ENCODE measurements around the gene PANX2.

PANX2 gene

DNA sequence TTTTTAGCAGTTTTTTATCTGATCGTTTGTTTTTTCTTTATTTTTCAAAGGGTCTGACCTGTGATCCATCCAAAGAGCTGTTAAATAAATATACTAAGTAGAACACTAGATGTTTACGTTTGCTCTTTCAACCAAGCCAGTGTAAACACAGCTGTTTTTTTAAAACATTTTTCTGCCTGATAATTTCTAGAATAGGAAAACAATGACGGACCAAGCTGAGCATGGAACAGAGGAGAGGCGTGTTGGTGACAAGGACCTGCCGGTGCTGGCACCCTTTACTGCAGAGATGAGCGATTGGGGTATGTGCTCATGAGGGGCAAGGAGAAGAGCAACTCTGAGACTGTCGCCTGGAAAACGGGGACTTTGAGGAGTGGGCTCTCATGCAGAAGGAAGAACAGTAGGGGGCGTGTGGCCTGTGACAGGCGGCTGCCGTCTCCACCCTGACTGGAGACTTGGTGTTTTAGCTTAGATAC lies 28.6 kb upstream of the PANX2 start:
- Histone ChIP-seq H3K9me3 (ENCODE audit: severe bottlenecking) (no peaks in the 10 kb centered on the region), H3K4me1 (ENCODE audit: insufficient read depth, poor library complexity, severe bottlenecking) (no peaks in the 10 kb centered on the region), H3K27ac (ENCODE audit: poor library complexity, severe bottlenecking) (no peak overlapping the region), H3K27me3 (ENCODE audit: insufficient read depth, poor library complexity, severe bottlenecking) (no peaks in the 10 kb centered on the region), H3K36me3 (ENCODE audit: low read depth) (no peaks in the 10 kb centered on the region), H3K4me3 (ENCODE audit: severe bottlenecking) (no peak overlapping the region)
- DNase-seq (ENCODE audit: low spot score), result no peak
- TF ChIP-seq, protein P1, sequence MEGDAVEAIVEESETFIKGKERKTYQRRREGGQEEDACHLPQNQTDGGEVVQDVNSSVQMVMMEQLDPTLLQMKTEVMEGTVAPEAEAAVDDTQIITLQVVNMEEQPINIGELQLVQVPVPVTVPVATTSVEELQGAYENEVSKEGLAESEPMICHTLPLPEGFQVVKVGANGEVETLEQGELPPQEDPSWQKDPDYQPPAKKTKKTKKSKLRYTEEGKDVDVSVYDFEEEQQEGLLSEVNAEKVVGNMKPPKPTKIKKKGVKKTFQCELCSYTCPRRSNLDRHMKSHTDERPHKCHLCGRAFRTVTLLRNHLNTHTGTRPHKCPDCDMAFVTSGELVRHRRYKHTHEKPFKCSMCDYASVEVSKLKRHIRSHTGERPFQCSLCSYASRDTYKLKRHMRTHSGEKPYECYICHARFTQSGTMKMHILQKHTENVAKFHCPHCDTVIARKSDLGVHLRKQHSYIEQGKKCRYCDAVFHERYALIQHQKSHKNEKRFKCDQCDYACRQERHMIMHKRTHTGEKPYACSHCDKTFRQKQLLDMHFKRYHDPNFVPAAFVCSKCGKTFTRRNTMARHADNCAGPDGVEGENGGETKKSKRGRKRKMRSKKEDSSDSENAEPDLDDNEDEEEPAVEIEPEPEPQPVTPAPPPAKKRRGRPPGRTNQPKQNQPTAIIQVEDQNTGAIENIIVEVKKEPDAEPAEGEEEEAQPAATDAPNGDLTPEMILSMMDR (IDR thresholded peaks at IDR 0.05; ENCODE audit: poor library complexity, severe bottlenecking), result no peak
- no peak for ATAC-seq (ENCODE audit: low read depth)

DNA sequence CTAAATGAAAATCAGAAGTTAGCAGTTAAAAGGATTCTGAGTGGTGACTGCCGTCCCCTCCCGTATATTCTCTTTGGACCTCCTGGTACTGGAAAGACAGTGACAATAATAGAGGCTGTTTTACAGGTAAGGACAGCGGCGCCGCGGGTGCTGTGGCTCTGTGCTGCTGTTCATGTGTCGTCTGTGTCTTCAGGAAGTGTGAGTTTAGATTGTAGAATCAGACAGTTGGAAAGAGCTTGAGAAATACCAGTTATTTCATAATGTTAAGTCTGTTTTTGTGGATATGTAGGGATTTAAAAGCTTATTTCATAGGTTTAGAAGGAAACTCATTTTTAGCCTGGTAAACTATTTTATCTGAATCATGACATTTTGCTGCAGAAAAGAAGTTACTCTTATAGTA lies 27.4 kb upstream of the PANX2 start:
- Histone ChIP-seq H3K9me3 (ENCODE audit: severe bottlenecking) (no peaks in the 10 kb centered on the region), H3K4me3 (ENCODE audit: severe bottlenecking) (no peak overlapping the region), H3K36me3 (ENCODE audit: low read depth) (no peaks in the 10 kb centered on the region), H3K27ac (ENCODE audit: poor library complexity, severe bottlenecking) (no peak overlapping the region), H3K4me1 (ENCODE audit: insufficient read depth, poor library complexity, severe bottlenecking) (no peaks in the 10 kb centered on the region), H3K27me3 (ENCODE audit: insufficient read depth, poor library complexity, severe bottlenecking) (no peaks in the 10 kb centered on the region)
- no peak for ATAC-seq (ENCODE audit: low read depth)
- TF ChIP-seq, protein P1 (IDR thresholded peaks at IDR 0.05; ENCODE audit: poor library complexity, severe bottlenecking), result no peak
- DNase-seq (ENCODE audit: low spot score), result no peak

DNA sequence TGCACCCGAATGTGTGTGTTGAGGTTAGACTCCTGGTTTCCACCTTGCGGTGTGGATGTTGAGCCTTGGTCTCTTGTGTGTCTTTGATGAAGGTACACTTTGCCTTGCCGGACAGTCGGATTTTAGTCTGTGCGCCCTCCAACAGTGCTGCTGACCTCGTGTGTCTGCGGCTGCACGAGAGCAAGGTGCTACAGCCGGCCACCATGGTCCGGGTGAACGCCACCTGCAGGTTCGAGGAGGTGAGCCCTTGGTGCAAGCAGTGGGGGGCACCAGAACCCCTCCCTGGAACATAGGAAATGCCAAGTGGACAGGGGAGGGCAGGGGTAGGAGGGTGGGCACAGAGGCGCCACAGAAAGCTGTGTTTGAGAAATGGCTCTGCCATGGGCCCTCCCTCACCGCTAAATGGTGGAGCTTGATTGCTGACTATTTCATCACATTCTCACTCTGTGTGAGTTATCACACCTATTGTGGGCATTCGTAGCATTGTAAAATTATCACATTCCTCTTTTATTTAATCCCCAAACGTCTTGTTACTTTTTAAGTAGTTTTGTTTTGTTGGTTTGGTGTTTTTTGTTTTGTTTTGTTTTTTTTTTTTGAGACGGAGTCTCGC lies 26.4 kb upstream of the PANX2 start:
- TF ChIP-seq, protein P1 (IDR thresholded peaks at IDR 0.05; ENCODE audit: poor library complexity, severe bottlenecking), result no peak
- ATAC-seq (ENCODE audit: low read depth) (no peak), DNase-seq (ENCODE audit: low spot score) (no peak)
- Histone ChIP-seq H3K36me3 (ENCODE audit: low read depth) (no peaks in the 10 kb centered on the region), H3K27ac (ENCODE audit: poor library complexity, severe bottlenecking) (no peak overlapping the region), H3K27me3 (ENCODE audit: insufficient read depth, poor library complexity, severe bottlenecking) (no peaks in the 10 kb centered on the region), H3K9me3 (ENCODE audit: severe bottlenecking) (no peaks in the 10 kb centered on the region), H3K4me3 (ENCODE audit: severe bottlenecking) (no peak overlapping the region), H3K4me1 (ENCODE audit: insufficient read depth, poor library complexity, severe bottlenecking) (no peaks in the 10 kb centered on the region)

DNA sequence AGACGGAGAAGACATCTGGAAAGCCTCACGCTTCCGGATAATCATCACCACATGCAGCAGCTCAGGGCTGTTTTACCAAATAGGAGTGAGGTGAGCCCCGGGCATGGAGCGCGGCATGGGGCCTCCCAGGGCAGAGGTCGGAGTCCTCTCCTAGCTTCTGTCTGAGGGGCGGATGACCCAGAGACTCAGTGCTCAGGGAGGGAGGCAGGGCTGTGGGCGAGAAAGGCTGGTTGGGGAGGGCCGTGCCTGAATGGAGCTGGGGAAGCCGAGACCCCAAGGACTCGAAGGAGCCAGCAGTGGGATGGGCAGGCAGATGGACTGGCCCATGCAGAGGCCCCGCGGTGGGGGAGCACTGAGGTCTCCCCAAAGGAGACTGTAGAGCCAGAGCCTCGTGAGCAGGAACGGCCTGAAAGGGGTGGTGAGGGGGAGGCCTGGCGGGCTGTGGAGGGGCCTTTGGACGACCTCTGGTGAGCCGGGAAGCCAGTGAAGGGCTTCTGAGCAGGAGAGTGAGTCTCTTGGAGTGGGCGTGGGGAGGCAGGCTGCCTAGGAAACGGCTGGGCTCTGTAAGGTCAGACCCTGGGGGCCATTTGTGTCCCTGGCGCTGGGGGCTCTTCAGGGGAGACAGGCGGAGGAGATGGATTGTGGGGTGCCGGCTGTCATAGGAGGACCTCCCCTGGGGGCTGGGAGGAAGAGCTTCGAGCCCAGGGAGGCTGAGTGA lies 24.7 kb upstream of the PANX2 start:
- no peaks in the 10 kb centered on the region for H3K27me3 ChIP-seq (ENCODE audit: insufficient read depth, poor library complexity, severe bottlenecking)
- DNase-seq (ENCODE audit: low spot score) (no peak), ATAC-seq (ENCODE audit: low read depth) (no peak)
- TF ChIP-seq, protein P1 (IDR thresholded peaks at IDR 0.05; ENCODE audit: poor library complexity, severe bottlenecking), result no peak
- H3K4me1 ChIP-seq (ENCODE audit: insufficient read depth, poor library complexity, severe bottlenecking), result no peaks in the 10 kb centered on the region
- H3K27ac ChIP-seq (ENCODE audit: poor library complexity, severe bottlenecking), result no peak overlapping the region
- H3K9me3 ChIP-seq (ENCODE audit: severe bottlenecking), result no peaks in the 10 kb centered on the region
- no peak overlapping the region for H3K4me3 ChIP-seq (ENCODE audit: severe bottlenecking)
- no peaks in the 10 kb centered on the region for H3K36me3 ChIP-seq (ENCODE audit: low read depth)

Measured in RWPE2 (cell line).